Neural cell (in vitro differentiated cells): ENCODE results near the gene HSP90B1.

Source experiments
- CTCF ChIP-seq: fragments of 450-650 bp; IDR thresholded peaks from 2 replicates; pipeline ENCODE4 v1.5.1; 2014; ENCODE audit warnings: antibody characterized with exemption, mild to moderate bottlenecking, moderate library complexity; ENCODE audit not compliant: poor library complexity, severe bottlenecking
- EP300 ChIP-seq: fragments of 450-650 bp; conservative IDR thresholded peaks from 2 replicates; pipeline ENCODE4 v1.6.1; 2014; ENCODE audit warnings: antibody characterized with exemption, mild to moderate bottlenecking, moderate library complexity; ENCODE audit not compliant: poor library complexity, severe bottlenecking
- EZH2 ChIP-seq: fragments of 200-600, 300-800 bp; shearing (Covaris generic), sonication (generic); IDR thresholded peaks from 2 replicates; pipeline ENCODE4 v1.6.1; 2014; ENCODE audit warnings: antibody characterized with exemption, low read length, borderline replicate concordance, mild to moderate bottlenecking; ENCODE audit not compliant: insufficient read depth, poor library complexity, severe bottlenecking
- POLR2AphosphoS5 ChIP-seq: IDR thresholded peaks from 2 replicates; pipeline ENCODE4 v1.6.1; 2012
- REST ChIP-seq: IDR thresholded peaks from 2 replicates; pipeline ENCODE4 v1.6.1; 2012; ENCODE audit warnings: borderline replicate concordance
- TAF1 ChIP-seq: IDR thresholded peaks from 2 replicates; pipeline ENCODE4 v1.6.1; 2012; ENCODE audit warnings: low read depth

GRCh38 chr12:103947871-103948555 lies 17.8 kb downstream of the HSP90B1 start:
- TF ChIP-seq CTCF (no peak), REST (no peak), POLR2AphosphoS5 (no peak), EZH2 (no peak), TAF1 (no peak), EP300 (no peak)
